IMR-90 (cell line): ENCODE data around the gene LDB2. TPM values are rescaled to one million over a fixed set of nuclear protein-coding genes. Genes with fewer than 3 reads are reported as not detected.

Source experiments
- ATAC-seq: fragments of 200-7000 bp; cut with Tn5 transposase; 2 replicates; pipeline ENCODE4 v1.9.1; 2020; ENCODE audit warnings: low read depth, mild to moderate bottlenecking, moderate library complexity
- BruUV-seq: library from RNA; stranded (reverse); fragments of 400-500 nt; replicated peaks from 2 replicates; lab custom pipeline; 2021; lab: Mats Ljungman, UMichigan
- CTCF ChIA-PET: fragments of 300-600 bp; formaldehyde crosslinking; extraction: SDS; loops from one replicate; lab custom pipeline; 2021; ENCODE audit warnings: antibody characterized with exemption; lab: Yijun Ruan, JAX
- POLR2A ChIA-PET: fragments of 300-600 bp; sonication (Branson Sonifier 250); formaldehyde crosslinking; loops from one replicate; lab custom pipeline; 2022; ENCODE audit warnings: antibody characterized with exemption; ENCODE audit not compliant: unreplicated experiment; lab: Charles Lee
- DNase-seq: peaks from one replicate; pipeline ENCODE4 v3.0.0; 2013
- H2AFZ ChIP-seq: replicated peaks from 2 replicates; pipeline ENCODE3; 2013; ENCODE audit warnings: low read length, mild to moderate bottlenecking; ENCODE audit not compliant: poor library complexity
- H2AK5ac ChIP-seq: 2 replicates; pipeline ENCODE4 v1.6.1; 2013; ENCODE audit warnings: low read depth, low read length, inconsistent platforms
- H2AK9ac ChIP-seq: replicated peaks from 2 replicates; pipeline ENCODE3; 2013; ENCODE audit warnings: mild to moderate bottlenecking, low read depth, low read length, moderate library complexity; ENCODE audit not compliant: poor library complexity
- H2BK120ac ChIP-seq: 2 replicates; pipeline ENCODE4 v1.6.1; 2013; ENCODE audit warnings: low read depth, low read length, inconsistent platforms
- H2BK15ac ChIP-seq: 3 replicates; pipeline ENCODE4 v1.6.1; 2013; ENCODE audit warnings: low read depth, low read length, inconsistent platforms
- H2BK20ac ChIP-seq: 2 replicates; pipeline ENCODE4 v1.6.1; 2013; ENCODE audit warnings: low read depth, mild to moderate bottlenecking, inconsistent platforms, low read length, moderate library complexity
- H2BK5ac ChIP-seq: 2 replicates; pipeline ENCODE4 v1.6.1; 2013; ENCODE audit warnings: mild to moderate bottlenecking, low read depth, low read length, inconsistent platforms; ENCODE audit not compliant: poor library complexity, severe bottlenecking
- H3K14ac ChIP-seq: replicated peaks from 2 replicates; pipeline ENCODE4 v1.6.1; 2013; ENCODE audit warnings: low read depth, low read length, inconsistent platforms
- H3K18ac ChIP-seq: 2 replicates; pipeline ENCODE4 v1.6.1; 2013; ENCODE audit warnings: low read depth, low read length, control low read depth
- H3K23ac ChIP-seq: 2 replicates; pipeline ENCODE4 v1.6.1; 2013; ENCODE audit warnings: low read depth, low read length, inconsistent platforms
- H3K27ac ChIP-seq: 2 replicates; pipeline ENCODE4 v1.5.1; 2013; ENCODE audit warnings: mild to moderate bottlenecking, control low read depth, low read length; ENCODE audit not compliant: insufficient read depth
- H3K27me3 ChIP-seq: 2 replicates; pipeline ENCODE4 v1.6.1; 2013; ENCODE audit warnings: low read length; ENCODE audit not compliant: control insufficient read depth, insufficient read depth
- H3K36me3 ChIP-seq: 2 replicates; pipeline ENCODE4 v1.6.1; 2013; ENCODE audit warnings: low read length, mixed read lengths; ENCODE audit not compliant: control insufficient read depth, insufficient read depth
- H3K4ac ChIP-seq: 2 replicates; pipeline ENCODE4 v1.6.1; 2013; ENCODE audit warnings: low read depth, low read length, inconsistent platforms
- H3K4me1 ChIP-seq: 2 replicates; pipeline ENCODE4 v1.6.1; 2013; ENCODE audit warnings: low read length, mixed read lengths; ENCODE audit not compliant: control insufficient read depth, insufficient read depth
- H3K4me2 ChIP-seq: 2 replicates; pipeline ENCODE4 v1.6.1; 2013; ENCODE audit warnings: low read depth, mild to moderate bottlenecking, control low read depth, low read length, moderate library complexity
- H3K4me3 ChIP-seq: 2 replicates; pipeline ENCODE4 v1.5.1; 2013; ENCODE audit warnings: low read depth, mild to moderate bottlenecking, control low read depth, low read length, moderate library complexity; ENCODE audit not compliant: insufficient read depth
- H3K56ac ChIP-seq: 2 replicates; pipeline ENCODE4 v1.6.1; 2013; ENCODE audit warnings: low read length, inconsistent platforms; ENCODE audit not compliant: insufficient read depth; ENCODE audit errors: extremely low read depth
- H3K79me1 ChIP-seq, 2 experiments: 2 replicates each; pipeline ENCODE4 v1.6.1; 2013; ENCODE audit warnings: low read length in 2 of 2, inconsistent platforms in 1 of 2, low read depth in 1 of 2
- H3K9ac ChIP-seq: 2 replicates; pipeline ENCODE4 v1.6.1; 2013; ENCODE audit warnings: low read depth, low read length, control low read depth
- H3K9me1 ChIP-seq: 2 replicates; pipeline ENCODE4 v1.6.1; 2013; ENCODE audit warnings: low read length, inconsistent platforms; ENCODE audit not compliant: insufficient read depth
- H3K9me3 ChIP-seq: 2 replicates; pipeline ENCODE4 v1.6.1; 2013; ENCODE audit warnings: low read length; ENCODE audit not compliant: control insufficient read depth, insufficient read depth
- H4K20me1 ChIP-seq: 2 replicates; pipeline ENCODE4 v1.6.1; 2013; ENCODE audit warnings: low read length, inconsistent platforms; ENCODE audit not compliant: insufficient read depth
- H4K5ac ChIP-seq: 2 replicates; pipeline ENCODE4 v1.6.1; 2013; ENCODE audit warnings: mild to moderate bottlenecking, low read depth, low read length, control low read depth
- H4K8ac ChIP-seq, 2 experiments: 2 replicates each; pipeline ENCODE4 v1.6.1; 2013; ENCODE audit warnings: low read depth in 2 of 2, low read length in 2 of 2, control low read depth in 1 of 2, inconsistent platforms in 1 of 2
- H4K91ac ChIP-seq: 2 replicates; pipeline ENCODE4 v1.6.1; 2013; ENCODE audit warnings: low read depth, low read length, inconsistent platforms; ENCODE audit not compliant: insufficient read depth
- BHLHE40 ChIP-seq: fragments of 150-350 bp; IDR thresholded peaks from 2 replicates; pipeline ENCODE4 v1.6.1; 2016; ENCODE audit warnings: mild to moderate bottlenecking, low read depth, low read length
- CEBPB ChIP-seq: IDR thresholded peaks from 2 replicates; pipeline ENCODE4 v1.6.1; 2012; ENCODE audit warnings: low read depth, low read length, improper control_type of control experiment
- MAFK ChIP-seq: IDR thresholded peaks from 2 replicates; pipeline ENCODE4 v1.6.1; 2012; ENCODE audit warnings: low read depth, low read length, improper control_type of control experiment
- MAZ ChIP-seq: IDR thresholded peaks from 2 replicates; pipeline ENCODE4 v1.6.1; 2012; ENCODE audit warnings: low read depth, mild to moderate bottlenecking, low read length, improper control_type of control experiment, moderate library complexity, borderline replicate concordance
- NFE2L2 ChIP-seq: fragments of 150-350 bp; IDR thresholded peaks from 2 replicates; pipeline ENCODE4 v1.6.1; 2016; ENCODE audit warnings: low read depth, mild to moderate bottlenecking, low read length
- RAD21 ChIP-seq: IDR thresholded peaks from 2 replicates; pipeline ENCODE4 v1.6.1; 2012; ENCODE audit warnings: low read length, improper control_type of control experiment
- RFX5 ChIP-seq: IDR thresholded peaks from 2 replicates; pipeline ENCODE4 v1.8.0; 2012; ENCODE audit warnings: low read depth, mild to moderate bottlenecking, low read length, moderate library complexity
- SMC3 ChIP-seq: fragments of 150-350 bp; IDR thresholded peaks from 2 replicates; pipeline ENCODE4 v1.6.1; 2016; ENCODE audit warnings: low read depth, mild to moderate bottlenecking, antibody characterized with exemption, low read length, moderate library complexity
- WGBS, 2 experiments: methylation state at CpG; one replicate each; pipeline versions ENCODE4 v1.1.5 to v1.1.7; 2013; ENCODE audit warnings: missing lambda C conversion rate in 2 of 2; ENCODE audit not compliant: insufficient read length in 1 of 2; ENCODE audit errors: extremely low coverage in 2 of 2; 5-methylcytosine and 5-hydroxymethylcytosine counted together
- dilution Hi-C: fragments of 300-500 bp; cut with HindIII; formaldehyde crosslinking; loops from one replicate; pipeline ENCODE4 v1.14.3; 2018; ENCODE audit warnings: low sequenced_read_pairs; ENCODE audit not compliant: unreplicated experiment
- in situ Hi-C: fragments of 300-500 bp; cut with MboI; formaldehyde crosslinking; loops from 3 replicates; pipeline ENCODE4 v1.14.3; 2019; ENCODE audit warnings: low sequenced_read_pairs, inconsistent platforms, mixed read lengths
- intact Hi-C: fragments of 100-400 bp; cut with micrococcal nuclease; formaldehyde crosslinking; loops from 2 replicates; pipeline ENCODE4 v1.10.0; 2022
- polyA plus RNA-seq, 3 experiments: library from polyadenylated mRNA; depleted of rRNA; stranded (reverse); fragments of >200 nt; gene quantifications; 2 replicates each; pipeline ENCODE4 v1.2.3, GENCODE V29; 2012; ENCODE audit warnings: low replicate concordance in 1 of 3
- total RNA-seq: library from RNA; depleted of rRNA; stranded (reverse); fragments of >200 nt; gene quantifications from 2 replicates; pipeline ENCODE4 v1.2.3, GENCODE V29; 2012
- TF ChIP-seq, protein P1 (sequence below): conservative IDR thresholded peaks from 2 replicates; pipeline ENCODE4 v1.5.1; 2012; ENCODE audit warnings: mild to moderate bottlenecking, low read depth, low read length, improper control_type of control experiment
- TF ChIP-seq, protein P2 (sequence below): fragments of 150-350 bp; IDR thresholded peaks from 2 replicates; pipeline ENCODE4 v1.6.1; 2016; ENCODE audit warnings: low read depth, mild to moderate bottlenecking, low read length, moderate library complexity, borderline replicate concordance

The LDB2 gene
- total and polyA plus RNA-seq, 2 of the 4 experiments (the other 2 are of a cell fraction) = 67.9 to 116 TPM

DNA sequence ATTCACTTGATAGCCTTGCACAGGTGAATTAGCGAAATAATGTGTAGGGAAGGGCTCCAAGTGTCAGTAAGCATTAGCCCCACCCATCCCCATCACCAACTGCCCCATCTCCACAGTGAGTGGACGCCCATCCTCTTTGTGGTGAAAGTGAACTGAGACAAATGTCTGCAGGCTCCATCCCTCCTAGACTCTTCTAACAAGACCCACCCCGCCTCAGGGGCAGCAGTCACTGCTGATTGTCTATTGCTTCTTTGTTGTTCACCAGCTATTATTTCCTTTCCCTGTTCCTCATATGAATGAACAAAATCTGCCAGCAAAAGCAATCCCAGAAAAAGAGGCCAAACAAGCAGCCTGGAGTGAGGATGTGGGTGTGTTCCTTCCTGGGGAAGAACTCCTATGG, 96.4 kb downstream of the LDB2 start:
- ChIA-PET CTCF (no interaction called here), POLR2A (no interaction called here)
- TF ChIP-seq CEBPB (no peak), SMC3 (no peak), RAD21 (no peak), NFE2L2 (no peak), BHLHE40 (no peak), MAFK (no peak), MAZ (no peak), RFX5 (no peak)
- TF ChIP-seq, protein P1, sequence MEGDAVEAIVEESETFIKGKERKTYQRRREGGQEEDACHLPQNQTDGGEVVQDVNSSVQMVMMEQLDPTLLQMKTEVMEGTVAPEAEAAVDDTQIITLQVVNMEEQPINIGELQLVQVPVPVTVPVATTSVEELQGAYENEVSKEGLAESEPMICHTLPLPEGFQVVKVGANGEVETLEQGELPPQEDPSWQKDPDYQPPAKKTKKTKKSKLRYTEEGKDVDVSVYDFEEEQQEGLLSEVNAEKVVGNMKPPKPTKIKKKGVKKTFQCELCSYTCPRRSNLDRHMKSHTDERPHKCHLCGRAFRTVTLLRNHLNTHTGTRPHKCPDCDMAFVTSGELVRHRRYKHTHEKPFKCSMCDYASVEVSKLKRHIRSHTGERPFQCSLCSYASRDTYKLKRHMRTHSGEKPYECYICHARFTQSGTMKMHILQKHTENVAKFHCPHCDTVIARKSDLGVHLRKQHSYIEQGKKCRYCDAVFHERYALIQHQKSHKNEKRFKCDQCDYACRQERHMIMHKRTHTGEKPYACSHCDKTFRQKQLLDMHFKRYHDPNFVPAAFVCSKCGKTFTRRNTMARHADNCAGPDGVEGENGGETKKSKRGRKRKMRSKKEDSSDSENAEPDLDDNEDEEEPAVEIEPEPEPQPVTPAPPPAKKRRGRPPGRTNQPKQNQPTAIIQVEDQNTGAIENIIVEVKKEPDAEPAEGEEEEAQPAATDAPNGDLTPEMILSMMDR = no peak
- TF ChIP-seq, protein P2, sequence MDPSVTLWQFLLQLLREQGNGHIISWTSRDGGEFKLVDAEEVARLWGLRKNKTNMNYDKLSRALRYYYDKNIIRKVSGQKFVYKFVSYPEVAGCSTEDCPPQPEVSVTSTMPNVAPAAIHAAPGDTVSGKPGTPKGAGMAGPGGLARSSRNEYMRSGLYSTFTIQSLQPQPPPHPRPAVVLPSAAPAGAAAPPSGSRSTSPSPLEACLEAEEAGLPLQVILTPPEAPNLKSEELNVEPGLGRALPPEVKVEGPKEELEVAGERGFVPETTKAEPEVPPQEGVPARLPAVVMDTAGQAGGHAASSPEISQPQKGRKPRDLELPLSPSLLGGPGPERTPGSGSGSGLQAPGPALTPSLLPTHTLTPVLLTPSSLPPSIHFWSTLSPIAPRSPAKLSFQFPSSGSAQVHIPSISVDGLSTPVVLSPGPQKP = no peak
- no peak overlapping the region for H2AK5ac ChIP-seq
- H2AK9ac ChIP-seq = no peak overlapping the region
- H4K91ac ChIP-seq = no peak overlapping the region
- H3K9me1 ChIP-seq = no peaks in the 10 kb centered on the region
- H3K27me3 ChIP-seq = no peaks in the 10 kb centered on the region
- no peak overlapping the region for H4K5ac ChIP-seq
- BruUV-seq = no TSS peak
- no peak for DNase-seq
- no peak overlapping the region for H3K4me2 ChIP-seq
- no peaks in the 10 kb centered on the region for H3K4me1 ChIP-seq
- intact Hi-C loops = no loop called here
- H4K20me1 ChIP-seq = no peaks in the 10 kb centered on the region
- H3K14ac ChIP-seq = no peak overlapping the region
- H3K4me3 ChIP-seq = no peak overlapping the region
- H2BK20ac ChIP-seq = no peak overlapping the region
- H2BK5ac ChIP-seq = no peak overlapping the region
- ATAC-seq = no peak
- no peaks in the 10 kb centered on the region; the same call in 1 of the 2 replicates for H3K9me3 ChIP-seq
- no peak overlapping the region for H3K18ac ChIP-seq
- H3K27ac ChIP-seq = no peak overlapping the region
- no peak overlapping the region for H2BK120ac ChIP-seq
- dilution Hi-C loops = no loop called here
- in situ Hi-C loops = no loop called here
- H3K4ac ChIP-seq = no peak overlapping the region
- H3K79me1 ChIP-seq = no peaks in the 10 kb centered on the region
- H3K36me3 ChIP-seq = peaks cover 6% of the 10 kb centered on the region
- no peak overlapping the region for H4K8ac ChIP-seq
- no peak overlapping the region for H2BK15ac ChIP-seq
- no peak overlapping the region for H2AFZ ChIP-seq
- H3K23ac ChIP-seq = no peak overlapping the region
- WGBS, 2 experiments = no CpG with 5 or more reads among the region's 3 CpGs
- H3K9ac ChIP-seq = no peak overlapping the region
- H3K56ac ChIP-seq = no peak overlapping the region
